GM06990 (cell line): ENCODE results near the gene TOM1L1.
"Not testable (repeated sequence)": the region's sequence is repeated elsewhere in the genome, so short reads cannot be mapped to it uniquely, and the experiment has no call there.

Experiments used
- DNase-seq: peaks from one replicate; pipeline ENCODE4 v3.0.0-alpha.2; 2011; ENCODE audit not compliant: insufficient read length; ENCODE audit errors: extremely low read depth
- H3K27me3 ChIP-seq: replicated peaks from 2 replicates; pipeline ENCODE4 v1.6.0; 2011; ENCODE audit warnings: low read length; ENCODE audit not compliant: control insufficient read depth, insufficient read depth
- H3K36me3 ChIP-seq: 2 replicates; pipeline ENCODE4 v1.5.1; 2011; ENCODE audit warnings: low read length; ENCODE audit not compliant: control insufficient read depth, insufficient read depth
- H3K4me3 ChIP-seq: replicated peaks from 2 replicates; pipeline ENCODE4 v1.5.1; 2011; ENCODE audit warnings: low read depth, mild to moderate bottlenecking, control low read depth, low read length
- CTCF ChIP-seq: IDR thresholded peaks from 2 replicates; pipeline ENCODE4 v1.5.1; 2011; ENCODE audit warnings: low read length, control low read depth, mild to moderate bottlenecking, inconsistent platforms; ENCODE audit not compliant: insufficient read depth, poor library complexity, severe bottlenecking

Gene TOM1L1

DNA sequence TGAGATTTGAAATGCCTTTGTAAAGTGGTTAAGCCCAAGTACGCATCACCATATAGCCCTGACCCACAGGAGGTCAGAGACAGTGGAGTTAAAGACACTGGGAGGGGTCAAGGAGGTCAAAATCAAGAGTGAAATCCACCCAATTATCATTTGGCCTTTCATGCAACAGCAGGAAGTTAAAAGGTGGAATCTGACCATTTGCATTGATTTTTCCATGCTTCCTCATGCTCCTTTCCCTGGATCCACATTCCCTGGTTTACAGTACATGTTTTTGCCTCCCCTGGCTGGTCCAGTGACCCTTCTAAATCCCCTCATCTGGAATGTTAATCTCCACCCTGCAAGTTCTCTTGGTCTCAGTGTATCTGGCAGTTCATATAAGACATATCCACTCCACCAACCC is 36.6 kb upstream of the TOM1L1 start:
- Histone ChIP-seq H3K27me3 (no peaks in the 10 kb centered on the region), H3K36me3 (no peaks in the 10 kb centered on the region), H3K4me3 (no peak overlapping the region)
- DNase-seq, result no peak
- TF ChIP-seq CTCF, result no peak

DNA sequence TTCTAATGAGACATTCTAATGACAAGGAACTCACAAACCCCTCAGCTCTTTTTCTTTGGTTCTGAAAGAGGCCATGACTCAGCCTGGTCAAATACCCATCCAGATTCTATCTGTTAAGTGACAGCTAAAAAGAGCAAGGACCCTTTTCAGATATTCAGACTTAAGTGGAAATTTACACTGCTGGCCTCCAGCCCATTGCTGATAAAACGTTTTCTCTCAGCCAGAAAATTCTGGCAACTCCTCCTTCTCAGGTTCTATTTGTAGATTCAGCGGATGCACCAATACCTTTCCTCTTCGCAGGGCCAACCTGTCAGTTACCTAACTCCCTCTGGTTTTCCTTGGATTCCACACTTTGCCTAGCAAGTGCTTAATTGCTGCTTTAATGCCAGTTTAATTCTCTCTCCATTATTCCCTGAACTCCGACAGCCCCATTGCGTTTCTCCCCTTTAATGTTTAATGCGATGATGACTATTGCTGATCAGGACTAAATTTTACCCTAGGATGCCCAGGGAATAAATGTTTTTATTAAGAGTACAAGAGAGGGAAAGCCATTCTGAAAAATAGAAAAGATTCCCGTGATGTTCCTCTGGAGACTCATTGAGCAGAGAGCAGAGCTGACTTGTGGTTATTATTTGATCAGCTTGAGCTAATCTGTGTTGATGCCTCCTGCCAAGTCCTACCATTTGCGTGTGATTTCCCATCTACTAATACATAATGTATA is 35.9 kb upstream of the TOM1L1 start:
- no peak for DNase-seq
- TF ChIP-seq CTCF, result no peak
- Histone ChIP-seq H3K36me3 (no peaks in the 10 kb centered on the region), H3K4me3 (no peak overlapping the region), H3K27me3 (no peaks in the 10 kb centered on the region)

GRCh38 chr17:54867634-54868033 is 33.0 kb upstream of the TOM1L1 start:
- no peak for TF ChIP-seq CTCF
- DNase-seq, result no peak
- no peaks in the 10 kb centered on the region for H3K36me3 ChIP-seq
- H3K4me3 ChIP-seq, result no peak overlapping the region
- H3K27me3 ChIP-seq, result no peaks in the 10 kb centered on the region

DNA sequence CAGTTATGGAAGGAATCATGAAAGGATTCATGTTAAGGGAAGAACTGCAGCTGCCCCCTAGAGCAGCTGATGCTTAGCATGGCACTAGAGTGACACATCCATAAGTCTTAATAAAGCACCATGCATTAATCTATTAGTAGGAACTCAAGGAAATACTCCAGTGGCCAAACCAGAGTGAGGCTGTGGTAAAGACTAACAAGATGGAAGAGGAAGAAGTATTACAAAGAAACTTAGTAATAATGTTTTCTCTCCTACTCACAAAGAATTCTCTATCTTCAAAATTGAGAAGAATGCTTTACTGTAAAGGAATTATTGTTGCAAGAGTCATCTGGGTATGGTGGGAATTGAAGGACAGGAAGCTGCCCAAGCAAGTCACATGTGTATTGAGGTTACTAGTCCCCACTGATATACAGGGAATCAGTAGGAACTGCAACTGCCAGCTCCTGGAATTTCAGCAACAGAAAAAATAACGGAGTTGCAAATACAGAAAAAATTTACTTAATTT is 29.9 kb upstream of the TOM1L1 start:
- H3K36me3 ChIP-seq, result no peaks in the 10 kb centered on the region
- TF ChIP-seq CTCF, result no peak
- H3K27me3 ChIP-seq, result no peaks in the 10 kb centered on the region
- DNase-seq, result no peak
- H3K4me3 ChIP-seq, result no peak overlapping the region

DNA sequence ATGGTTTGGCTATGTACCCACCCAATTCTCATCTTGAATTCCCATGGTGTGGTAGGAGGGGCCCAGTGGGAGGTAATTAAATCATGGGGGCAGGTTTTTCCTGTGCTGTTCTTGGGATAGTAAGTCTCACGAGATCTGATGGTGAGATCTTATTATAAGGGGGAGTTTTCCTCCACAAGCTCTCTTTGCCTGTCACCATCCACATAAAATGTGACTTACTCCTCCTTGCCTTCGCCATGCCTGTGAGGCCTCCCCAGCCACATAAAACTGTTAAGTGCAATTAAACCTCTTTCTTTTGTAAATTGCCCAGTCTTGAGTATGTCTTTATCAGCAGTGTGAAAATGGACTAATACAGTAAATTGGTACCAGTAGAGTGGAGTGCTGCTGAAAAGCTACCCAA is 24.7 kb upstream of the TOM1L1 start:
- not testable (repeated sequence) for H3K36me3 ChIP-seq, H3K4me3 ChIP-seq, H3K27me3 ChIP-seq, DNase-seq

GRCh38 chr17:54876656-54877195 is 23.9 kb upstream of the TOM1L1 start:
- no peak for DNase-seq
- Histone ChIP-seq H3K27me3 (no peaks in the 10 kb centered on the region), H3K4me3 (no peak overlapping the region), H3K36me3 (no peaks in the 10 kb centered on the region)
- TF ChIP-seq CTCF, result no peak
